HEK293 (cell line): ENCODE data around the gene EPS8.

Experiments
- ZNF114 ChIP-seq: fragments of 450-650 bp; formaldehyde crosslinking; IDR thresholded peaks from 2 replicates; pipeline ENCODE4 v1.5.0; 2017; ENCODE audit warnings: missing biosample characterization, missing genetic modification characterization
- TF ChIP-seq, protein P1 (sequence below): fragments of 450-650 bp; formaldehyde crosslinking; IDR thresholded peaks from 2 replicates; pipeline ENCODE4 v1.5.1; 2016; ENCODE audit warnings: missing biosample characterization, missing genetic modification characterization, low read depth
- TF ChIP-seq, protein P2 (sequence below): fragments of 450-650 bp; formaldehyde crosslinking; IDR thresholded peaks from 2 replicates; pipeline ENCODE4 v1.5.1; 2016; ENCODE audit warnings: missing biosample characterization, missing genetic modification characterization

DNA sequence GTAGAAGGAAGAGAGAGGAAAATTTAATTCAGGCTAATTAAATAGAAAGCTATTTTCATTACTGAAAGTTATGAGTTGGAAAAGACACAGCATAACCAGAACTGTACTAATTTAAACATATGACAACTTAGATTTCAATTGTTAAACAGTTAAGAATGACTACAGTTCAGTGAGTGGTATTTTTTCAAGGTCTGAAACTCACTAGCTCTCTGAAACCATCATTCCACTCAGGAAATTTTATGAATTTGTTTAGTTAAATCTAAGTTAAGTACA is 62.4 kb downstream of the EPS8 start:
- TF ChIP-seq, protein P1, sequence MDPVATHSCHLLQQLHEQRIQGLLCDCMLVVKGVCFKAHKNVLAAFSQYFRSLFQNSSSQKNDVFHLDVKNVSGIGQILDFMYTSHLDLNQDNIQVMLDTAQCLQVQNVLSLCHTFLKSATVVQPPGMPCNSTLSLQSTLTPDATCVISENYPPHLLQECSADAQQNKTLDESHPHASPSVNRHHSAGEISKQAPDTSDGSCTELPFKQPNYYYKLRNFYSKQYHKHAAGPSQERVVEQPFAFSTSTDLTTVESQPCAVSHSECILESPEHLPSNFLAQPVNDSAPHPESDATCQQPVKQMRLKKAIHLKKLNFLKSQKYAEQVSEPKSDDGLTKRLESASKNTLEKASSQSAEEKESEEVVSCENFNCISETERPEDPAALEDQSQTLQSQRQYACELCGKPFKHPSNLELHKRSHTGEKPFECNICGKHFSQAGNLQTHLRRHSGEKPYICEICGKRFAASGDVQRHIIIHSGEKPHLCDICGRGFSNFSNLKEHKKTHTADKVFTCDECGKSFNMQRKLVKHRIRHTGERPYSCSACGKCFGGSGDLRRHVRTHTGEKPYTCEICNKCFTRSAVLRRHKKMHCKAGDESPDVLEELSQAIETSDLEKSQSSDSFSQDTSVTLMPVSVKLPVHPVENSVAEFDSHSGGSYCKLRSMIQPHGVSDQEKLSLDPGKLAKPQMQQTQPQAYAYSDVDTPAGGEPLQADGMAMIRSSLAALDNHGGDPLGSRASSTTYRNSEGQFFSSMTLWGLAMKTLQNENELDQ (tag by site-specific recombination) = no peak
- TF ChIP-seq, protein P2, sequence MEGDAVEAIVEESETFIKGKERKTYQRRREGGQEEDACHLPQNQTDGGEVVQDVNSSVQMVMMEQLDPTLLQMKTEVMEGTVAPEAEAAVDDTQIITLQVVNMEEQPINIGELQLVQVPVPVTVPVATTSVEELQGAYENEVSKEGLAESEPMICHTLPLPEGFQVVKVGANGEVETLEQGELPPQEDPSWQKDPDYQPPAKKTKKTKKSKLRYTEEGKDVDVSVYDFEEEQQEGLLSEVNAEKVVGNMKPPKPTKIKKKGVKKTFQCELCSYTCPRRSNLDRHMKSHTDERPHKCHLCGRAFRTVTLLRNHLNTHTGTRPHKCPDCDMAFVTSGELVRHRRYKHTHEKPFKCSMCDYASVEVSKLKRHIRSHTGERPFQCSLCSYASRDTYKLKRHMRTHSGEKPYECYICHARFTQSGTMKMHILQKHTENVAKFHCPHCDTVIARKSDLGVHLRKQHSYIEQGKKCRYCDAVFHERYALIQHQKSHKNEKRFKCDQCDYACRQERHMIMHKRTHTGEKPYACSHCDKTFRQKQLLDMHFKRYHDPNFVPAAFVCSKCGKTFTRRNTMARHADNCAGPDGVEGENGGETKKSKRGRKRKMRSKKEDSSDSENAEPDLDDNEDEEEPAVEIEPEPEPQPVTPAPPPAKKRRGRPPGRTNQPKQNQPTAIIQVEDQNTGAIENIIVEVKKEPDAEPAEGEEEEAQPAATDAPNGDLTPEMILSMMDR (tag by site-specific recombination) = no peak
- TF ChIP-seq ZNF114 (tag by site-specific recombination) = no peak
